OCI-LY7 (cell line): ENCODE data around the gene HSP90AB1. TPM values are rescaled to one million over a fixed set of nuclear protein-coding genes. Genes with fewer than 3 reads are reported as not detected.

Experiments
- BruUV-seq: library from RNA; stranded (reverse); fragments of 400-500 nt; replicated peaks from 2 replicates; lab custom pipeline; 2021; lab: Mats Ljungman, UMichigan
- CTCF ChIA-PET: fragments of 300-600 bp; sonication (Branson Sonifier 250); formaldehyde crosslinking; loops from one replicate; lab custom pipeline; 2022; ENCODE audit warnings: antibody characterized with exemption; ENCODE audit not compliant: unreplicated experiment; lab: Charles Lee
- POLR2A ChIA-PET: fragments of 300-600 bp; sonication (Branson Sonifier 250); formaldehyde crosslinking; loops from one replicate; lab custom pipeline; 2022; ENCODE audit warnings: antibody characterized with exemption; lab: Charles Lee
- DNase-seq: peaks from one replicate; pipeline ENCODE4 v3.0.0-alpha.2; 2015; ENCODE audit warnings: low spot score
- H2AFZ ChIP-seq: fragments of 200-600 bp; sonication (generic), shearing (Covaris generic); 2 replicates; pipeline ENCODE4 v1.6.1; 2014; ENCODE audit warnings: mild to moderate bottlenecking, antibody characterized with exemption, low read length, moderate library complexity
- H3K27ac ChIP-seq: fragments of 200-600 bp; sonication (generic); 2 replicates; pipeline ENCODE4 v1.5.1; 2014; ENCODE audit warnings: mixed run types, low read depth, mild to moderate bottlenecking, moderate library complexity, low read length, inconsistent platforms; ENCODE audit not compliant: poor library complexity, severe bottlenecking
- H3K36me3 ChIP-seq: fragments of 200-600 bp; sonication (generic); 2 replicates; pipeline ENCODE4 v1.6.1; 2014; ENCODE audit warnings: mild to moderate bottlenecking, antibody characterized with exemption, low read length, moderate library complexity, mixed read lengths; ENCODE audit not compliant: insufficient read depth
- H3K4me1 ChIP-seq: fragments of 200-600 bp; sonication (generic); 2 replicates; pipeline ENCODE4 v1.5.1; 2014; ENCODE audit warnings: mild to moderate bottlenecking, low read length; ENCODE audit not compliant: insufficient read depth, poor library complexity, severe bottlenecking
- H3K4me2 ChIP-seq: fragments of 200-600 bp; sonication (generic); 2 replicates; pipeline ENCODE4 v1.6.1; 2014; ENCODE audit warnings: mild to moderate bottlenecking, low read length
- H3K4me3 ChIP-seq: fragments of 200-600 bp; sonication (generic); 2 replicates; pipeline ENCODE4 v1.5.1; 2014; ENCODE audit warnings: mild to moderate bottlenecking, low read depth, low read length; ENCODE audit not compliant: poor library complexity, severe bottlenecking
- H3K79me2 ChIP-seq: fragments of 200-600 bp; sonication (generic); 2 replicates; pipeline ENCODE4 v1.6.1; 2016; ENCODE audit warnings: low read depth, mild to moderate bottlenecking, low read length, moderate library complexity, mixed read lengths; ENCODE audit not compliant: insufficient read depth
- H3K9me2 ChIP-seq: fragments of 200-600 bp; sonication (generic); 2 replicates; pipeline ENCODE4 v1.6.1; 2016; ENCODE audit warnings: mild to moderate bottlenecking, low read length, mixed read lengths; ENCODE audit not compliant: insufficient read depth
- H3K9me3 ChIP-seq: fragments of 200-600 bp; sonication (generic); 2 replicates; pipeline ENCODE4 v1.6.1; 2014; ENCODE audit warnings: mild to moderate bottlenecking, mixed run types, low read length, mixed read lengths
- H4K20me1 ChIP-seq: fragments of 200-600 bp; sonication (generic); 2 replicates; pipeline ENCODE4 v1.6.1; 2014; ENCODE audit warnings: mild to moderate bottlenecking, antibody characterized with exemption, low read length, moderate library complexity, mixed read lengths; ENCODE audit not compliant: insufficient read depth
- CTCF ChIP-seq: fragments of 200-600 bp; sonication (generic); conservative IDR thresholded peaks from 2 replicates; pipeline ENCODE4 v1.5.1; 2014; ENCODE audit warnings: mild to moderate bottlenecking, antibody characterized with exemption, low read length, moderate library complexity, mixed read lengths
- EZH2phosphoT487 ChIP-seq: fragments of 200-600 bp; sonication (generic); IDR thresholded peaks from 2 replicates; pipeline ENCODE4 v1.6.1; 2018; ENCODE audit warnings: low read depth, borderline replicate concordance, mild to moderate bottlenecking, mixed run types, antibody characterized with exemption, low read length, moderate library complexity, mixed read lengths
- intact Hi-C: fragments of 100-400 bp; cut with micrococcal nuclease; formaldehyde crosslinking; loops from one replicate; pipeline ENCODE4 v1.10.0; 2022; ENCODE audit not compliant: unreplicated experiment
- total RNA-seq, 2 experiments: library from RNA; depleted of rRNA in 1 of 2; stranded (reverse); fragments of >200 nt in 1 of 2; shearing (Covaris generic) in 1 of 2; gene quantifications; 2 replicates each; pipeline ENCODE4 v1.2.3, GENCODE V29; 2014 to 2022

HSP90AB1 gene
- total RNA-seq, 2 experiments from 2014 or later = 911 to 1,282 TPM

GRCh38 chr6:44219053-44219814, 27.7 kb upstream of the HSP90AB1 start:
- peak overlapping the region; percentile 47 for H3K27ac ChIP-seq
- peaks cover 1% of the 10 kb centered on the region; the same call in 1 of the 2 replicates for H4K20me1 ChIP-seq
- H3K79me2 ChIP-seq = peaks cover 5% of the 10 kb centered on the region
- H3K9me3 ChIP-seq = no peaks in the 10 kb centered on the region
- no peaks in the 10 kb centered on the region for H3K36me3 ChIP-seq
- DNase-seq = peak; percentile 70
- no TSS peak for BruUV-seq
- peak overlapping the region; percentile 75 for H2AFZ ChIP-seq
- TF ChIP-seq CTCF (no peak), EZH2phosphoT487 (no peak)
- ChIA-PET CTCF (no interaction called here), POLR2A (interaction anchor here (0.6 to 1.6 kb wide), 5 partner anchors 9 to 34 kb away, joined by 3 to 5 read pairs (median 3); no protein-coding TSS in a partner anchor)
- intact Hi-C loops = no loop called here
- H3K4me2 ChIP-seq = peak overlapping the region; percentile 77
- peak overlapping the region; percentile 61 for H3K4me3 ChIP-seq
- no peaks in the 10 kb centered on the region for H3K9me2 ChIP-seq
- H3K4me1 ChIP-seq = peaks cover 60% of the 10 kb centered on the region

- Histone ChIP-seq H3K36me3 (no peaks in the 10 kb centered on the region), H3K79me2 (peaks cover 13% of the 10 kb centered on the region), H3K4me1 (peaks cover 69% of the 10 kb centered on the region), H3K27ac (peak overlapping the region; percentile 27), H3K9me2 (no peaks in the 10 kb centered on the region), H4K20me1 (peaks cover 10% of the 10 kb centered on the region), H3K9me3 (no peaks in the 10 kb centered on the region), H3K4me2 (peak overlapping the region; percentile 77), H2AFZ (peak overlapping the region; percentile 47; the same call in 1 of the 2 replicates), H3K4me3 (peak overlapping the region; percentile 61)
- BruUV-seq = no TSS peak
- POLR2A ChIA-PET = interaction anchor here (0.6 kb wide), 3 partner anchors 35 to 238 kb away, joined by 3 read pairs; no protein-coding TSS in a partner anchor
- intact Hi-C loops = loop anchor here (2.0 to 10.0 kb wide), 3 partner anchors 15 to 515 kb away; partner anchors contain the start of gene VEGFA
- no peak for DNase-seq
- 0 out of 2 replicates have a peak, but pooled peaks have one; percentile 27 for TF ChIP-seq CTCF
- no peak for TF ChIP-seq EZH2phosphoT487
- CTCF ChIA-PET = no interaction called here
Measured at GRCh38 chr6:44219815-44220784, 26.8 kb upstream of the HSP90AB1 start.
